ENCODE data around the gene SLC7A6. TPM values are rescaled to one million over a fixed set of nuclear protein-coding genes. Genes with fewer than 3 reads are reported as not detected.
A peak's percentile ranks its signal among the peaks of the same experiment; 100 is the strongest.
"Not testable (repeated sequence)": the region's sequence is repeated elsewhere in the genome, so short reads cannot be mapped to it uniquely, and the experiment has no call there.

SLC7A6 gene
- total RNA-seq, 2 donors from 2014 or later: 69.0 to 97.7 TPM

DNA sequence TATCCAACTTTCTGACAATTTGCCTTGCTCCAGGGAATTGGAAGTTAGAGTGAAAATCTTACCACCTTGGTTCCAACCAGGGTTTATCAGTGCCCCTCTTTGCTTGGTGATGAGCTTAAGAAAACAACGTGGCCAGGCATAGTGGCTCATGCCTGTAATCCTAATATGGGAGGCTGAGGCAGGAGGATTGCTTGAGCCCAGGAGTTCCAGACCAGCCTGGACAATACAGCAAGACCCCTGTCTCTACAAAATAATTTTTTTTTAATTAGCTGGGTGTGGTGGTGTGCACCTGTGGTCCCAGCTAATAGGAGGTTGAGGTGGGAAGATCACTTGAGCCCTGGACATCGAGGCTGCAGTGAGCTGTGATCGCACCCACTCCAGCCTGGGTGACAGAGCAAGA is 21.4 kb downstream of the SLC7A6 start:
- no peaks in the 10 kb centered on the region for H3K9me3 Mint-ChIP-seq
- peak overlapping the region; percentile 26 to 86 for H3K27ac Mint-ChIP-seq
- peaks cover 30 to 37% of the 10 kb centered on the region in 2 donors for H3K36me3 Mint-ChIP-seq
- DNase-seq (ENCODE audit: low spot score in 2 of 2) (no peak), ATAC-seq (no peak)

DNA sequence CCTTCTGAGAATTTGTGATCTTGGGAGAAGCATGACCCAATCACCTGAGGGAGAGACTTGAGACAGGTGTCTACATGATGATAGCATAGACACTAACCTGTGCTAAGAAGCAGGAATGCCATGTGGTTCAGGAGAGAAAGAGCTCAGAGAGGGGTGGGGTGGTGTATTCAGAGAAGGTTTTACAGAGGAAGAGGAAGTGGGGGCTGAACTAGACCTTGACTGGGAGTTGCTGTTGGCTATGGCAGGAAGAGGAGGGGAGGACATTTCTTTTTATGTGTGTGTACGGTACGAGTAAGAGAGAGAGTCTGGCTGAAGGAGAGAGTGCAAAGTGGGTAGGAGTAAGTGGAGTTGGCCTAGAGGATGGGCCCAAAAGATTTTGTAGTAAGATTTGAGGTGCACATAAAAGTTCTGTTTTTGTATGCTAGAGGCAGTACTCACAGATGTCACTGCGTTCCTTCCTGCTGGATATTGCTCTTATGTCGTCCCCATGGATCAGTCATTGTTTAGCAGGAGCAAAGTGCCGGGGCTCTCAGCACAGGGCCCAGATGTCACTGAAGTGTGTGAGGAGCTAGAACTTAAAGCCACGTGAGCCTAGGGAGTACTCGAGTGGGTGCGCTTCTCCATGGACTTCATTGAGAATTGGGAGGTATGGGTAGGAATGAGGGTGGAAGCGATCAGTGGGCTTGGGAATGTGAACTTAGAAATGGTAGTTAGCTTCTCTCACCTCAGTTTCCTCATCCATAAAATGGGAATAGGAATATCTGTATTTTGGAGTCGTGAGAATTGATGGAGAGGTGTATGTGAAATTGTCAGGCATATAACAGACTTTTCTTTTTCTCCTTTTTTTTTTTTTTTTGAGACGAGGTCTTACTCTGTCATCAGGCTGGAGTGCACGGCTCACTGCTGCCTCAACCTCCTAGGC is 22.1 kb downstream of the SLC7A6 start:
- DNase-seq (ENCODE audit: low spot score in 2 of 2) (no peak), ATAC-seq (peak; percentile 11 to 40)
- H3K36me3 Mint-ChIP-seq: peaks cover 37 to 39% of the 10 kb centered on the region in 2 donors
- peak overlapping the region; percentile 86 to 94 for H3K27ac Mint-ChIP-seq
- no peaks in the 10 kb centered on the region for H3K9me3 Mint-ChIP-seq

DNA sequence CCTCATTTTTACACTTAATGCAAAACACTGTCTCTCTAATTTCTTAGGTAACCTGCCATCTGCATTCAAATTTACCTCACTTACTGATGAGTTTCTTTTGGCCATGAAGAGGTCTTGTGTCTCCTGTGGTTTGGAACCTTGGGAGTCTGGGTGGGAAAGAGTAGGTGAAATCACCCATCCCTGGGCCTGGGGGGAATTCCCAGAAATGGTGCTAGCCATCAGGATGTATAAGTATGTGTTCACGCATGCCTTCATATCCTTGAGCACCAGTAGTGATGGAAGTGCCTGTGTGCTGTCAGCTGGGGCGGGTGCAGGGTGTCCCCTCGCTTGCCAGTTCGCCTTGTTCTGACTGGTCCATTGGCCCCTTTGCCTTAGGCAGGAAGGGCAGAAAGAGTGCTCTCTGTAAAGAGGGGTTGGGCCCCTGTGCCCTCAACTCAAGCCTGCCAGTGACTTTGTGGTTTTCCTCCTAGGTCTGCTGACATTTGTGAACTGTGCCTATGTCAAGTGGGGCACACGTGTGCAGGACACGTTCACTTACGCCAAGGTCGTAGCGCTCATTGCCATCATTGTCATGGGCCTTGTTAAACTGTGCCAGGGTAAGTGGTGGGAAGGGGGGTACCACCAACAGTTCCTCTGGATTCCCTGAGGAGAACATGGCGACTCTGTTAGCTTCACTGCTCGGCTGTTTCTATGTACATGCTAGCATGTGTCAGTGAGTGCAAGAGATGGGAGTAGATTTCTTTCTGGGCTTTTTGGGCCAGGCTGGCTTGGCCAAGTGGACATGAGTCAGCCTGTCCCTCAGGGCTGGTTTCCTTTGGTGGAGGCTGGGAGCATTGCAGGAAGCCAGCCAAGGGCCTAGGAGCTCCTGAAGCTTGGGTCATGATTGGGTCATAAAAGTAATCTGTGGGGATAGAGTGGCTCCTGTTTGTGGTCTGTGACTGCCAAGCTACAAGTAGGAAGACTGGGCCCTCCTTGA is 23.2 kb downstream of the SLC7A6 start:
- ATAC-seq: peak in 1 of 2 donors; percentile 62

DNA sequence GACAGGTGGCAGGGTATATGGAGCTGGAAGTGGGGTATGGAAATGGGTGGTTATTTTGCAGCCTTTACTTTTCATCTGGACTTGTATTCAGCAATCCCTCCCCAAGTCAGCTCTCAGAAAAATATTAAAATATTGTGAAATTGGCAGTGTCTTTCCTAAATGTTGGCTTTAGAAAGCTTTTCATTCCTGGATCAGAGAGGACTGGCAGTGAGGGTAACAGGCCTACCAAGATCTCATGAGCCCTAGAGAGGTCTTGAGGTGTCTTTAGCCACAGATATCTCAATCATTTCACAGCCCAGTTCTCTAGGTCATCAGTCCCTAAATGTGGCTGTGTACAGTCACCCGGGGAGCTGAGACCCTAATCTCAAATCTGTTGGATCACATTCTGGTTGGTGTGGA is 23.9 kb downstream of the SLC7A6 start:
- H3K27ac Mint-ChIP-seq: peak overlapping the region; percentile 46 to 86
- no peak for ATAC-seq
- no peaks in the 10 kb centered on the region for H3K9me3 Mint-ChIP-seq
- H3K36me3 Mint-ChIP-seq: peaks cover 35 to 40% of the 10 kb centered on the region in 2 donors
- DNase-seq (ENCODE audit: low spot score in 2 of 2): no peak

More for the DNA sequence above, 23.2 kb downstream of the SLC7A6 start:
- Mint-ChIP-seq H3K36me3 (peaks cover 40 to 42% of the 10 kb centered on the region in 2 donors), H3K9me3 (no peaks in the 10 kb centered on the region), H3K27ac (peak overlapping the region; percentile 46 to 86)
- peak in 1 of 2 donors; percentile 69 for DNase-seq (ENCODE audit: low spot score in 2 of 2)

DNA sequence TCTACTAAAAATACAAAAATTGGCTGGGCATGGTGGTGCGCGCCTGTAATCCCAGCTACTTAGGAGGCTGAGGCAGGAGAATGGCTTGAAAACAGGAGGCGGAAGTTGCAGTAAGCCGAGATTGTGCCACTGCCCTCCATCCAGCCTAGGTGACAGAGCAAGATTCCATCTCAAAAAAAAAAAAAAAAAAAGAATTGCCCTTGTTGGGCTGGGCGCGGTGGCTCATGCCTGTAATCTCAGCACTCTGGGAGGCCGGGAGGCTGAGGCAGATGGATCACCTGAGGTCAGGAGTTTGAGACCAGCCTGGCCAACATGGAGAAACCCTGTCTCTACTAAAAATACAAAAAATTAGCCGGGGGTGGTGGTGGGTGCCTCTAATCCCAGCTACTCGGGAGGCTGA is 24.5 kb downstream of the SLC7A6 start:
- peak overlapping the region; percentile 46 to 86 for H3K27ac Mint-ChIP-seq
- peaks cover 35 to 40% of the 10 kb centered on the region in 2 donors for H3K36me3 Mint-ChIP-seq
- not testable (repeated sequence) for ATAC-seq; H3K9me3 Mint-ChIP-seq; DNase-seq (ENCODE audit: low spot score in 2 of 2)

DNA sequence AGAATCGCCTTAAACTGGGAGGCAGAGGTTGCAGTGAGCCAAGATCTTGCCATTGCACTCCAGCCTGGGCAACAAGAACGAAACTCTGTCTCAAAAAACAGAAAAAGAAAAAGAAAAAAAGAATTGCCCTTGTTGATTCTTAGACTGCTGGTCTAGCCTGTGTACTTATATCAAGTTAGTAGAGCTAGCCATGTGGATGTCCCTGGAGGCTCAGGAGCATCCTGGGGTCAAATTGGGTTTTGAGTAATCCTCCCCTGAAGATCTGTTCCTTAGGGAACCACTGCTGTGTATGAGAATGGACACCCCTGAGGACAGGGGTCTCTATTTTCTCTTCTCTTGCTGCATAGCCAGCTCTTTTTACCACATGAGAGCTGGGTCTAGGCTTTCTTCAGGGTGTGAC is 24.9 kb downstream of the SLC7A6 start:
- no peak for ATAC-seq
- Mint-ChIP-seq H3K27ac (peak overlapping the region; percentile 46 to 86), H3K36me3 (peaks cover 35 to 40% of the 10 kb centered on the region in 2 donors), H3K9me3 (no peaks in the 10 kb centered on the region)
- DNase-seq (ENCODE audit: low spot score in 2 of 2): no peak

DNA sequence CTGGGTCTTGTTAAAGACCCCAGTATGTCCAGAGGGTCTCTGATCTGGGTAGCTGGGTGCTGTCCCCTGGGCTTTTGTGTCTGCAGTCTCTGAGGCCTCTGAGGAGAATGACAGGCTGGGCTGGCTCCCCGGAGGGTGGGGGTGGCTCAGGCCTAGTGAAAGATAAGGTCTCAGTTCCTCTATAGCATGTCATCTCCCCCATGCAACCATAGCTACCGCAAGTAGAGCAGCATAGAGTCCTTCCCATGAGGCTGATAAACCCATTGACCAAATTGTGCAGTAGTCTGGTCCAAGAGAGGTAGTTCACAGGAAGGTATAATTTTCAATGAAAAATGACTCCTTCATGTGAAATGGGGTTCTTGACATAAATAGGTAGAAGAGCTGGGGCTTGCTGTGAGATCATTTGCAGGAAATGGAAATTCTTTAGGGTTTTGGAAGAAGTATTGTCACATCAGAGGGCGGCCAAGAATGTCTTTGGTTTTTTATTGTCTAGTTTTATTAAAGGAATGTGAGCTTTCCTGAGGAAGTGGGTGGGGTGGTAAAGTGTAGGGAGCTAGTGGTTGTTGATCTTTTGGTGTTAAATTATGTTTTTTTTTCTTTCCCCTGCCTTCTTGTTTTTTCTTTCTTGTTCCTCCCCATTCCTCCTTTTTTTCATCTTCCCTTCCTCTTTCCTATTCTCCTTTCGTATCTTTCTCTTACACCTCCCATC is 25.4 kb downstream of the SLC7A6 start:
- peaks cover 35 to 40% of the 10 kb centered on the region in 2 donors for H3K36me3 Mint-ChIP-seq
- peak; percentile 73 to 82 for ATAC-seq
- peak; percentile 50 to 65 for DNase-seq (ENCODE audit: low spot score in 2 of 2)
- H3K9me3 Mint-ChIP-seq: no peaks in the 10 kb centered on the region
- peak overlapping the region; percentile 46 to 86 for H3K27ac Mint-ChIP-seq

DNA sequence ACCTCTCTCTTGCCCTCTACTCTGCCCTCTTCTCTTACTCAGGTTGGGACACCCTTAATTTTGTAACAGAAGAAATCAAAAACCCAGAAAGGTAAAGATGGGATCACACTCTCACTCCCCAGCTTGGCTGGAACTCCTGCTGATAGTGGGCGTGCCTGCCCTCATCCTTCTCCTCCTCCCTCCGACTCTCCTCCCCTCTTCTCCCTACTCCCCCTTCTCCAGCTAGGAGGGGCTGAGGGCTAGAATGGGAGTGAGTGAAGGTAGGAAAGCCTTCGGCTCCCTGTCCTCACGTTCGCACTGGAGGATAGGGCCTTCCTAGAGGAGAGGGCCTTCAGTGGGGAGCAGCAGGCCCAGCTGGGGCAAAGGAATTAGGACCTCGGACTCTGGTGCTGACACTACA is 26.1 kb downstream of the SLC7A6 start:
- peak overlapping the region; percentile 46 to 86 for H3K27ac Mint-ChIP-seq
- peaks cover 35 to 40% of the 10 kb centered on the region in 2 donors for H3K36me3 Mint-ChIP-seq
- ATAC-seq: no peak
- H3K9me3 Mint-ChIP-seq: no peaks in the 10 kb centered on the region
- DNase-seq (ENCODE audit: low spot score in 2 of 2): no peak

DNA sequence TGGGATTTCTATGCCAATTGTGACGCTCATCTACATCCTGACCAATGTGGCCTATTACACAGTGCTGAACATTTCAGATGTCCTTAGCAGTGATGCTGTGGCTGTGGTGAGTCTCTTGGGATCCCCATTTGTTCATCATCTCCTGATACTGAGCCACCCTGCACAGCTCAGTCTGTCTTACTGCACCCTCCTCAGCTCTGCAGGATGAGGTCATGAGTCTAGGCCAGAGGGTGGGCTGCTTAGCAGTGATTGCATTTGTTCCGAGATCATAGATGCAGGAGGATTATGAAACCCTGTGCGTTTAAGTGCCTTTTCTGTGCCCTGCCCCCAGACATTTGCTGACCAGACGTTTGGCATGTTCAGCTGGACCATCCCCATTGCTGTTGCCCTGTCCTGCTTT is 26.9 kb downstream of the SLC7A6 start:
- DNase-seq (ENCODE audit: low spot score in 2 of 2): no peak
- Mint-ChIP-seq H3K9me3 (no peaks in the 10 kb centered on the region), H3K27ac (peak overlapping the region; percentile 46 to 86), H3K36me3 (peaks cover 32 to 37% of the 10 kb centered on the region in 2 donors)
- peak in 1 of 2 donors; percentile 5 for ATAC-seq

DNA sequence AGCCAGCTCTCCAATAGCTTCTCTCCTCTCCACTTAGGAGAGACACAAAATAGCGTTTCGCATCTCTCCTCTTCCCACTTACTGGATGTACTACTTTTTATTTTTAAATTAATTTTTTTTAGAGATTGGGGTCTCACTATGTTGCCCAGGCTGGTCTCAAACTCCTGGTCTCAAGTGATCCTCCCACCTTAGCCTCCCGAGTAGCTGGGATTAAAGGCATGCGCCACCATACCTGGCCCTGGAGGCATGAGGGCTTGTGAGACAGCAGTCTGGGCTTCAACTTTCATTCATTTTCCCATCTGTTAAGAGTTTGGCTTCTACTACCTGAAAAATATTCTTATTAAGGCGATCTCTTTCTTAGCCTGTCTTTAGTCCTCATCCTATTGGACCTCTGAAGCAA is 28.1 kb downstream of the SLC7A6 start:
- no peak for ATAC-seq
- Mint-ChIP-seq H3K36me3 (peaks cover 25 to 27% of the 10 kb centered on the region in 2 donors), H3K9me3 (no peaks in the 10 kb centered on the region), H3K27ac (peak overlapping the region; percentile 46 to 86)
- no peak for DNase-seq (ENCODE audit: low spot score in 2 of 2)

DNA sequence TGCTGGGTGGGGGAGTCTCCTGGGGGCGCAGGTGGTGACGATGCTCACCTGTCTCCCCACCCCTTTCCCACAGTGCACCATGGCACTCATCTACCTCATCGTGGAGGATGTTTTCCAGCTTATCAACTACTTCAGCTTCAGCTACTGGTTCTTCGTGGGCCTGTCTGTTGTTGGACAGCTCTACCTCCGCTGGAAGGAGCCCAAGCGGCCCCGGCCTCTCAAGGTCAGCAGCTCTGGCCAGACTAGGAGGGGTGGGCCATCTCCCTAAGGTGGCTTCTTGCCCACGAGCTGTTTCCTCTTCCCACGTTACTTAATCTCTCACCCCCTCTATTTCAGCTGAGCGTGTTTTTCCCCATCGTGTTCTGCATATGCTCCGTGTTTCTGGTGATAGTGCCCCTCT is 32.0 kb downstream of the SLC7A6 start:
- no peak for DNase-seq (ENCODE audit: low spot score in 2 of 2)
- Mint-ChIP-seq H3K27ac (peak overlapping the region; percentile 75 to 78), H3K9me3 (no peaks in the 10 kb centered on the region), H3K36me3 (peaks cover 11% of the 10 kb centered on the region in 2 donors)
- ATAC-seq: no peak

DNA sequence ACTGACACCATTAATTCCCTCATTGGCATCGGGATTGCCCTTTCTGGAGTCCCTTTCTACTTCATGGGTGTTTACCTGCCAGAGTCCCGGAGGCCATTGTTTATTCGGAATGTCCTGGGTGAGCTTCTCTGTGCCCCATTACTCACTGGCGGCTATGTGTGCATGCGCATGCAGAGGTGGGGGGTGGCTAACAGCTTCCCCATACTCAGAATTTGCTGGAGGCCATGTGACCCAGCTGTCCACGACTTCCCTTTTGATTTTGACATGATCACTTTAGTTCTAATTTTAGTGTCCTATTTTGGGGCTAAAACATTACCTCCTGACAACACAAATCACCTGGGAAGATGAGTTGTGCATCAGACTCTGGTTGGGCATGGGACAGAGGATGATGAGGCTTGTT is 32.4 kb downstream of the SLC7A6 start:
- H3K27ac Mint-ChIP-seq: peak overlapping the region; percentile 75 to 78
- ATAC-seq (no peak), DNase-seq (ENCODE audit: low spot score in 2 of 2) (no peak)
- H3K9me3 Mint-ChIP-seq: no peaks in the 10 kb centered on the region
- peaks cover 10 to 11% of the 10 kb centered on the region in 2 donors for H3K36me3 Mint-ChIP-seq

DNA sequence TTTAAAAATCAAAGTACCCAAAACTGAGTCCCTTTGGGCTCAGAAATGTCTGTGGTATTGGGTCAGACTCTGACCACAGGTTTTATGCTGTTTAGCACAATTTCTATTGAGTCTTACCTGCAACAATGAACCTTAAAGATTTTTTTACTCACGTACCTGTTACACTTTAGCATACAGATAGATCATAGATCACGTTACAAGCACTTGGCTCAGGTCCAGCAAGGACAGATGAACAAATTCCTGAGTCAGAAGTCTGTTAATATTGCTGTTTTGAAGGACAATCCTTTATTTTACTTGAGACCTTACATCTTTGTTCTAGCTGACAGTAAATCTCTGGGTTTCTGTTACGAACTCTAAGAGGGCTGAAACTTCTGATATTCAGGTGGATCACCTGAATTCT is 33.6 kb downstream of the SLC7A6 start:
- Mint-ChIP-seq H3K9me3 (no peaks in the 10 kb centered on the region), H3K36me3 (peaks cover 9 to 15% of the 10 kb centered on the region in 2 donors), H3K27ac (peak overlapping the region; percentile 75 to 83)
- ATAC-seq (no peak), DNase-seq (ENCODE audit: low spot score in 2 of 2) (no peak)

DNA sequence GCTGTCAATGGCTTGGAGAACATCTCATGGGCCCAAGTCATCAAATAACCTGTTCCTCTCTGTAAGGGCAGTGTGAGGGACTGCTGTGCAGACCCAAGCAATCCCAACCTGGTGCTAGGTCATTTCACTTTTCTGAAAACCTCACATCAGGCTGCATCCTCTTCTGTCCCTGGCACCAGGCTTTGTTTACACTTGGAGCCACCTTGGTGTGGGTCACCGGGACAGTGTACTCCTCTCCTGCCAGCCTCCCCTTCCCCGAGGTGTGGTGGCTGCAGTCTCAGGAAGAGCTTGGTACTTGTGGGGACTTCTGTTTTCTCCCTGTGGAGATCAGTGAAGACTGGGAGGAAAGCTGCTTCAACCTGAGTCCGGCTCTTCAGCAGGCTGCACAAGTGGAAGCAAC is 34.0 kb downstream of the SLC7A6 start:
- Mint-ChIP-seq H3K9me3 (no peaks in the 10 kb centered on the region), H3K36me3 (peaks cover 9 to 16% of the 10 kb centered on the region in 2 donors), H3K27ac (peak overlapping the region; percentile 75 to 83)
- DNase-seq (ENCODE audit: low spot score in 2 of 2): no peak
- no peak for ATAC-seq

DNA sequence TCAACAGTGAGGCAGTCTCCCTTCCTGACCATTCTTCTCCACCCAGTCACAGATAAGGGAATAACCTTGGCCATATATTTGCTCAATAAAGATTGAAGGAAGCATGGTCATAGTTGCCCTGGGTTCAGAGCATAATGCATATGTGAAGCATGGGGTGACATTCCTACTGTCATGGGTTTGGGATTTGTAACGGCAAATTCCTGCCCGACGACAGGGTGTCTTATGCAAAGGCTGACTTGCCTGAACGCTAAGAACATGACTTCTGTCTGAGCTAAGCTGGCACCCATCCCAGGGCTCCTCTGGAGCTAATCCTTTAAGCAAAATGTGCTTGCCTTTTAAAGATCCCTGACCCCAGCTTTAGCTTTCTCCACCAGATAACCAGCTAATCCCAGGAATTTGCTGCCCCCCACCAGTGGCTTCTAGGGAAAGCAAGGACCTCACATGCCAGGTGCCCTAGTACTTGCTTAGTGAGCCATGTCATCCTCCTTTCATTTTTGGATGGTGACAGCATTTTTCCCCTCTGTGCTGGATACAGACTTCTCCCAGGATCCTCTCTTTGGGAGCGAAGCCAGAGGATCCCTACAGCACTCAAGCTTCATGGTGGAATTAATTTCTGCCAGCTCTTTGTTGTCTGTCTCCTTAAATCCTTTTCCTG is 34.7 kb downstream of the SLC7A6 start:
- ATAC-seq (no peak), DNase-seq (ENCODE audit: low spot score in 2 of 2) (no peak)
- H3K9me3 Mint-ChIP-seq: no peaks in the 10 kb centered on the region
- peak overlapping the region; percentile 75 to 89 for H3K27ac Mint-ChIP-seq
- peaks cover 5 to 23% of the 10 kb centered on the region in 2 donors for H3K36me3 Mint-ChIP-seq
